Brain pericyte (primary cell): Measurements from ENCODE around the gene KLHL29.
"Not testable (repeated sequence)": the region's sequence is repeated elsewhere in the genome, so short reads cannot be mapped to it uniquely, and the experiment has no call there.

Experiments used
- DNase-seq: peaks from one replicate; pipeline ENCODE4 v3.0.0-alpha.2; 2012; ENCODE audit warnings: low read depth, low spot score

Gene KLHL29

GRCh38 chr2:23367760-23368159, 17.2 kb upstream of the KLHL29 start:
- DNase-seq, result no peak

- DNase-seq, result no peak
Measured at GRCh38 chr2:23373666-23374065, 11.3 kb upstream of the KLHL29 start.

- DNase-seq, result no peak
Measured at GRCh38 chr2:23375448-23375847, 9.5 kb upstream of the KLHL29 start.

- no peak for DNase-seq
Measured at GRCh38 chr2:23376075-23376474, 8.9 kb upstream of the KLHL29 start.

- DNase-seq, result no peak
Measured at GRCh38 chr2:23376972-23377371, 8.0 kb upstream of the KLHL29 start.

GRCh38 chr2:23377771-23378170, 7.2 kb upstream of the KLHL29 start:
- DNase-seq, result no peak

GRCh38 chr2:23378496-23378895, 6.5 kb upstream of the KLHL29 start:
- no peak for DNase-seq

- DNase-seq, result no peak
Measured at GRCh38 chr2:23379220-23379695, 5.7 kb upstream of the KLHL29 start.

- DNase-seq, result no peak
Measured at GRCh38 chr2:23380562-23381065, 4.4 kb upstream of the KLHL29 start.

GRCh38 chr2:23381084-23381483, 3.9 kb upstream of the KLHL29 start:
- DNase-seq, result no peak

- DNase-seq, result no peak
Measured at GRCh38 chr2:23381485-23381884, 3.5 kb upstream of the KLHL29 start.

- DNase-seq, result no peak
Measured at GRCh38 chr2:23383100-23383499, 1.9 kb upstream of the KLHL29 start.

- DNase-seq, result no peak
Measured at GRCh38 chr2:23385351-23385747, 370 bp downstream of the KLHL29 start.

- DNase-seq, result no peak
Measured at GRCh38 chr2:23385748-23386338, 864 bp downstream of the KLHL29 start.

GRCh38 chr2:23386339-23387220, 1.6 kb downstream of the KLHL29 start:
- DNase-seq, result no peak

- DNase-seq, result no peak
Measured at GRCh38 chr2:23387221-23387550, 2.2 kb downstream of the KLHL29 start.

GRCh38 chr2:23387845-23388244, 2.9 kb downstream of the KLHL29 start:
- DNase-seq, result no peak

- no peak for DNase-seq
Measured at GRCh38 chr2:23388294-23388693, 3.3 kb downstream of the KLHL29 start.

- no peak for DNase-seq
Measured at GRCh38 chr2:23388756-23389514, 4.0 kb downstream of the KLHL29 start.

- no peak for DNase-seq
Measured at GRCh38 chr2:23390152-23390551, 5.2 kb downstream of the KLHL29 start.

GRCh38 chr2:23391237-23391736, 6.3 kb downstream of the KLHL29 start:
- DNase-seq, result not testable (repeated sequence)

- no peak for DNase-seq
Measured at GRCh38 chr2:23393722-23394121, 8.7 kb downstream of the KLHL29 start.
